CD4-positive, alpha-beta memory T cell (primary cell): Measurements from ENCODE around the gene GLMP. TPM values are rescaled to one million over a fixed set of nuclear protein-coding genes. Genes with fewer than 3 reads are reported as not detected.
A peak's percentile ranks its signal among the peaks of the same experiment; 100 is the strongest.

Experiments
- CTCF ChIA-PET: fragments of 350-600 bp; sonication (Branson Sonifier 250); formaldehyde crosslinking; loops from one replicate; lab custom pipeline; 2021; ENCODE audit warnings: inconsistent platforms; ENCODE audit not compliant: partially characterized antibody; lab: Charles Lee
- POLR2A ChIA-PET: fragments of 350-600 bp; sonication (Branson Sonifier 250); formaldehyde crosslinking; loops from one replicate; lab custom pipeline; 2021; ENCODE audit not compliant: partially characterized antibody; lab: Charles Lee
- DNase-seq, 5 donors: peaks; one replicate each; pipeline versions ENCODE4 v3.0.0 to v3.0.0-alpha.2; 2020 to 2022; ENCODE audit warnings: mixed read lengths in 1 of 5
- H3K27ac ChIP-seq: one replicate; pipeline ENCODE4 v1.7.0; 2013; ENCODE audit warnings: low read depth, low read length
- H3K27me3 ChIP-seq: 2 replicates; pipeline ENCODE4 v1.7.0; 2013; ENCODE audit warnings: mild to moderate bottlenecking, low read length, moderate library complexity; ENCODE audit not compliant: insufficient read depth
- H3K36me3 ChIP-seq: 2 replicates; pipeline ENCODE4 v1.7.0; 2013; ENCODE audit warnings: mild to moderate bottlenecking, low read length, moderate library complexity; ENCODE audit not compliant: insufficient read depth
- H3K4me1 ChIP-seq: 2 replicates; pipeline ENCODE4 v1.7.0; 2013; ENCODE audit warnings: mild to moderate bottlenecking, low read length, moderate library complexity; ENCODE audit not compliant: insufficient read depth
- H3K4me3 ChIP-seq, 2 donors: one replicate each; pipeline ENCODE4 v1.7.0; 2013; ENCODE audit warnings: low read length in 2 of 2, mild to moderate bottlenecking in 1 of 2
- H3K9me3 ChIP-seq, 2 donors: one replicate each; pipeline ENCODE4 v1.7.0; 2013; ENCODE audit warnings: low read length in 2 of 2, control low read depth in 1 of 2; ENCODE audit not compliant: control insufficient read depth in 1 of 2
- H3K27ac Mint-ChIP-seq, 7 donors: one replicate each; pipeline ENCODE4 v1.8.0; 2020 to 2021; ENCODE audit warnings: mixed read lengths in 7 of 7, mild to moderate bottlenecking in 6 of 7, inconsistent platforms in 3 of 7, moderate library complexity in 3 of 7
- H3K27me3 Mint-ChIP-seq, 2 donors: one replicate each; pipeline ENCODE4 v1.8.0; 2020 to 2021; ENCODE audit warnings: mixed read lengths in 2 of 2
- H3K36me3 Mint-ChIP-seq, 2 donors: one replicate each; pipeline ENCODE4 v1.8.0; 2020 to 2021; ENCODE audit warnings: mixed read lengths in 2 of 2, inconsistent platforms in 1 of 2, mild to moderate bottlenecking in 1 of 2
- H3K4me1 Mint-ChIP-seq, 4 donors: one replicate each; pipeline ENCODE4 v1.8.0; 2020 to 2021; ENCODE audit warnings: mixed read lengths in 4 of 4, mild to moderate bottlenecking in 1 of 4
- H3K4me3 Mint-ChIP-seq, 8 donors: one replicate each; pipeline ENCODE4 v1.8.0; 2020 to 2021; ENCODE audit warnings: mixed read lengths in 8 of 8, mild to moderate bottlenecking in 7 of 8, moderate library complexity in 6 of 8, inconsistent platforms in 3 of 8
- H3K9me3 Mint-ChIP-seq, 8 donors: one replicate each; pipeline ENCODE4 v1.8.0; 2020 to 2021; ENCODE audit warnings: mixed read lengths in 8 of 8, mild to moderate bottlenecking in 5 of 8, inconsistent platforms in 3 of 8, moderate library complexity in 1 of 8
- intact Hi-C: fragments of 100-400 bp; cut with micrococcal nuclease; formaldehyde crosslinking; loops from one replicate; pipeline ENCODE4 v1.15.1; 2023
- polyA plus RNA-seq, 2 donors: library from polyadenylated mRNA; unstranded; fragments of 300-500 nt; fragmentation: Illumina TruSeq; gene quantifications; one replicate each; pipeline ENCODE4 v1.2.3, GENCODE V29; 2021
- total RNA-seq, 2 experiments: library from RNA; stranded (reverse); gene quantifications; one replicate each; pipeline ENCODE4 v1.2.3, GENCODE V29; 2021

GLMP gene
- total and polyA plus RNA-seq, 4 experiments from 2014 or later = 21.3 to 28.4 (median 22.8) TPM

DNA sequence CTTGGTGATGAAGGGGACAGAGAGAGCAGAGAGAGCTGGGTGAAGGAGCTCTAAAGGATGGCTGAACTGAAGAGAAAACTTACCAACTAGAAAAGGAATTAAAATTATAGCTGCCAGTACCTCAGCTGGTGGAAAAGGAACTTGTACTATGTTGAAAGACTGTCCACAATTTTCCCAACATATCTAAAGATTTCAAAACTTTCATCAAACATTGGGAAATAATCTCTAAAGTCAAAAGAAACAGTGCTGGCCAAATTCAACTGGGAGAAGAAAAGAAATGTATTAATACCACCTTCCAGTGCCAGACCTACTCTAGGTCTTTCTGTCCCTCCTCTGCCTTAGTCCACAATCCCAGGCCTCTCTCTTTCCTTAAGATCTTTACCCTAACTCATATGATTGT is 18.9 kb downstream of the GLMP start:
- intact Hi-C loops = no loop called here
- Mint-ChIP-seq H3K9me3 (no peaks in the 10 kb centered on the region), H3K36me3 (peaks cover 48 to 75% of the 10 kb centered on the region in 2 donors), H3K4me3 (no peak overlapping the region), H3K4me1 (peaks cover 11 to 19% (median 14%) of the 10 kb centered on the region in 4 donors), H3K27ac (no peak overlapping the region), H3K27me3 (no peaks in the 10 kb centered on the region)
- ChIA-PET CTCF (no interaction called here), POLR2A (no interaction called here)
- Histone ChIP-seq H3K27me3 (no peaks in the 10 kb centered on the region), H3K36me3 (peaks cover 65% of the 10 kb centered on the region), H3K27ac (no peak overlapping the region), H3K4me1 (peaks cover 20% of the 10 kb centered on the region), H3K9me3 (no peaks in the 10 kb centered on the region), H3K4me3 (no peak overlapping the region)
- no peak for DNase-seq

DNA sequence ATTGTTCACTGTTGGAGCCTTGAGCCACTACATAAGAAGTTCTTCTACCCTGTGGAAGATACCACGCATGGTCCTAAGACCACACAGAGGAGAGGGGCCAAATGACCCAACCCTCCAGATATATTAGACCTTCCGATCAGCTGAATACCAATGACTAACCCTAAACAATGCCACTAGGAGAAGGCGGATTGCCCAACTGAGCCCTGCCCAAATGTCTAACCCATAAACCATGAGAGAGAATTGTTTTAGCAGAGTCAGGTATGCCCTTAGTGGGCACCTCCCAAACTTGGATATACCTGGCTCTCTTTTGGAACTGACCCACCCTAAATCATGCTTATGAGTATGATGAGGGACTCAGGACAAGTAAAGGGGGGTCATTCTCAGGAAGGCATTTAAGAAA is 25.2 kb downstream of the GLMP start:
- H3K4me3 ChIP-seq = no peak overlapping the region
- no peaks in the 10 kb centered on the region for H3K27me3 ChIP-seq
- H3K36me3 ChIP-seq = peaks cover 76% of the 10 kb centered on the region
- no peaks in the 10 kb centered on the region for H3K9me3 ChIP-seq
- peaks cover 0 to 2% (median 0%) of the 10 kb centered on the region in 4 donors for H3K4me1 Mint-ChIP-seq
- ChIA-PET CTCF (no interaction called here), POLR2A (interaction anchor here (4.5 kb wide), 1 partner anchor 12 kb away, joined by 25 read pairs; the partner anchor contains the start of gene SMG5)
- H3K27ac ChIP-seq = no peak overlapping the region
- intact Hi-C loops = no loop called here
- H3K27ac Mint-ChIP-seq = peak overlapping the region in 1 of 7 donors; percentile 78
- no peaks in the 10 kb centered on the region for H3K4me1 ChIP-seq
- H3K36me3 Mint-ChIP-seq = peaks cover 62 to 84% of the 10 kb centered on the region in 2 donors
- H3K4me3 Mint-ChIP-seq = no peak overlapping the region
- no peak for DNase-seq
- H3K27me3 Mint-ChIP-seq = no peaks in the 10 kb centered on the region
- peaks cover 0 to 1% (median 0%) of the 10 kb centered on the region in 8 donors for H3K9me3 Mint-ChIP-seq

DNA sequence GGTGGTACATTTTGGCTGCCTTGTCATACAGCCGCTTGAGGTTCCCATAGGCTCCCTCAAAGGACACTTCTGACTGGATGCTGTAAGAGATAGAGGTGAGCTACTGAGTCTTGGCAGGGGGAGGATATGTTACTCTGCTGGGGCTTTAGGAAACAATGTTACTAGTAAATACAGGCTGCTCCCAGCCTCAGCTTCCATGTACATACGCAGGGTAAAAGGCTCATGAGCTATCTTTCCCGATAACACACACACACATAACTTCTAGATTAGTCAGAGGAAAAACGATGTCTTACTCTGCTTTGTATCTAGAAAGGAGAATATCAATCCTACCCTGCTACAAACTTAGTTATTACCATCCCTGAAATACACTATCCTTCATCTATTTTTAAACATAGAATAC is 27.1 kb downstream of the GLMP start:
- POLR2A ChIA-PET = no interaction called here
- Mint-ChIP-seq H3K9me3 (peaks cover 0 to 1% (median 0%) of the 10 kb centered on the region in 8 donors), H3K36me3 (peaks cover 62 to 79% of the 10 kb centered on the region in 2 donors), H3K27me3 (no peaks in the 10 kb centered on the region), H3K27ac (peak overlapping the region in 2 of 7 donors; percentile 27 to 30), H3K4me3 (no peak overlapping the region), H3K4me1 (peaks cover 0 to 4% (median 2%) of the 10 kb centered on the region in 4 donors)
- Histone ChIP-seq H3K27ac (no peak overlapping the region), H3K27me3 (no peaks in the 10 kb centered on the region), H3K36me3 (peaks cover 66% of the 10 kb centered on the region), H3K4me3 (no peak overlapping the region), H3K4me1 (no peaks in the 10 kb centered on the region), H3K9me3 (no peaks in the 10 kb centered on the region)
- CTCF ChIA-PET = no interaction called here
- no peak for DNase-seq
- intact Hi-C loops = no loop called here

DNA sequence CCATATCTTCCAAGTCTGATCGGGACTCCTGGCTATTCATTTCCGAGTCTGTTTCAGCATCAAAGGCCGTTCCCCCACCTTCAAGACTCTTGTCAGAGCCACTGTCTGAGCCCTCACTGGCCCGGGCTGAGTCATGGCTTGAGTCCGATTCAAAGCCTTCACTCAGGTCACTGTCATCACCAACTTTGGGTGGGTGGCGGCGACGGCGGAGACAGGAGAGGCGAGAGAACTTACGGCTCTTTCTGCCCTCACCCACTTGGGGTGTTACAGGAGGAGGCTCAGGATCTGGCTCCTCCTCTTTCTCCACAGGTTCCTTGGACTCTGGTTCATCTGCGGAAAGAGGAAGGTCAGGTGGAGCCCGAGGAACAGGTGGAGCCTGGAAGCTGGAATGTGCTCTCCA is 29.4 kb downstream of the GLMP start:
- DNase-seq = no peak
- Mint-ChIP-seq H3K36me3 (peaks cover 61 to 71% of the 10 kb centered on the region in 2 donors), H3K27me3 (no peaks in the 10 kb centered on the region), H3K9me3 (peaks cover 0 to 1% (median 0%) of the 10 kb centered on the region in 8 donors), H3K4me1 (peaks cover 0 to 4% (median 2%) of the 10 kb centered on the region in 4 donors), H3K27ac (no peak overlapping the region), H3K4me3 (no peak overlapping the region)
- CTCF ChIA-PET = no interaction called here
- no peaks in the 10 kb centered on the region for H3K9me3 ChIP-seq
- H3K4me1 ChIP-seq = no peaks in the 10 kb centered on the region
- H3K27me3 ChIP-seq = no peaks in the 10 kb centered on the region
- POLR2A ChIA-PET = no interaction called here
- intact Hi-C loops = no loop called here
- H3K4me3 ChIP-seq = no peak overlapping the region
- H3K36me3 ChIP-seq = peaks cover 66% of the 10 kb centered on the region
- no peak overlapping the region for H3K27ac ChIP-seq

DNA sequence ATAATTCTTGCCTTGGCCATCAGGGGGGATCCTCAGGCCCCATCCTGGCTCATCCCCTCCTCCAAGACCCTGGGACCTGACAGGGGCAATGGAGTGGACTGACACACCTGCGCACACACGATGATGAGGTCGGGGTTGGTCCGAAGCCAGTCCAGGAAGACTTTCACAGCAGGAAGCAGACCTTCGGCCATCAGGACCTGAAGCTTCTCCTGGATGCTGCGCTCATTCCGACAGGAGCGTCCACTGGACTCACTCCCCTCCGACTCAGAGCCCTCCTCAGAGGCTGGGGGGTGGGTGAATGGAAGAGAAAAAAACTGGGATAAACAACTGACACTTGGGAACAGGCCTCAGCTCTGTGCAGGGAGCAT is 32.2 kb downstream of the GLMP start:
- intact Hi-C loops = no loop called here
- ChIA-PET POLR2A (interaction anchor here (1.2 kb wide), 1 partner anchor 19 kb away, joined by 3 read pairs; the partner anchor contains the start of gene SMG5), CTCF (interaction anchor here (0.7 to 0.8 kb wide), 2 partner anchors 9 to 128 kb away, joined by 3 to 5 read pairs; no protein-coding TSS in a partner anchor)
- Histone ChIP-seq H3K9me3 (no peaks in the 10 kb centered on the region), H3K27me3 (no peaks in the 10 kb centered on the region), H3K36me3 (peaks cover 80% of the 10 kb centered on the region), H3K4me1 (no peaks in the 10 kb centered on the region), H3K4me3 (no peak overlapping the region), H3K27ac (no peak overlapping the region)
- DNase-seq = no peak
- no peak overlapping the region for H3K4me3 Mint-ChIP-seq
- no peaks in the 10 kb centered on the region for H3K27me3 Mint-ChIP-seq
- H3K27ac Mint-ChIP-seq = no peak overlapping the region
- H3K9me3 Mint-ChIP-seq = peaks cover 0 to 1% (median 0%) of the 10 kb centered on the region in 8 donors
- H3K4me1 Mint-ChIP-seq = peaks cover 0 to 4% (median 2%) of the 10 kb centered on the region in 4 donors
- H3K36me3 Mint-ChIP-seq = peaks cover 66 to 80% of the 10 kb centered on the region in 2 donors

DNA sequence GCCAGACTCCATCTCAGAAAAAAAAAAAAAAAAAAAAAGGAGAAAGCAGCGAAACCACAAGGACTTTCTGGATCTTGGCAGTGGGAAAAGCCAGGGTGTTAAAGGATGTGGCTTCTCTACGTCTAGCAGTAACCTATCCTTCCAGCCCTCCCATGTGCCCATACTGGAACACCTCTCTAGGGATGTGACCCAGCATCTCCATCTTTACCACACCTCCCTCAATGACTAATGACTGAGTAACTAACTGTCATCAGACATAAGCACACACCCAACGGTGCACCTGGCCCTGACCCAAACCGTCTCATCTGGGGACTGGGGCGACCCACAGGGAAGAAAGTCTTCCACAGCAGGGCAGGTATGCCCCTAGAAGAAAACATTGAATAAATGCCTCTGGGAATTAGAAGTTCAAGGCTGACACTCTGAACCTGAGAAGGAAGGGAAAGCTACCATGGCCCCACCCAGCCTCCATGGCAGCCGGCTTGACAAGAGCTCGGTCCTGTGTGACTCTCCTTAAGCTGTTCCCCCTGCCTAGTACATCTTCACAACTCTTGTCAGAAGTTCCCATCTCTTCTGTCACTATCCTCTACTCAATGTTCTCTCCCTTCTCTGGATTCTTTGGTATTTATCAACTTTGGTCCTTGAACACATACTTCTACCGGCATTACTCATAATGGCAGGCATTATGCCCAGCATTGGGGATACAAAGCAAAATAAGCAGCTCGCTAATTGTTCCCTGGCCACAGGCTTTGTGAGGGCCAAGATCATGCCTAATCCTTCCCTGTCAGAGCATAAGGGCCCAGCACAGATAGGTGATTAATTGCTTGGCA is 32.8 kb downstream of the GLMP start:
- Mint-ChIP-seq H3K27ac (peak overlapping the region in 2 of 7 donors; percentile 31 to 36), H3K27me3 (no peaks in the 10 kb centered on the region), H3K4me3 (no peak overlapping the region), H3K36me3 (peaks cover 60 to 80% of the 10 kb centered on the region in 2 donors), H3K9me3 (peaks cover 0 to 1% (median 0%) of the 10 kb centered on the region in 8 donors), H3K4me1 (peaks cover 0 to 4% (median 2%) of the 10 kb centered on the region in 4 donors)
- no peak for DNase-seq
- H3K4me3 ChIP-seq = no peak overlapping the region
- H3K27ac ChIP-seq = no peak overlapping the region
- ChIA-PET POLR2A (interaction anchor here (1.2 kb wide), 1 partner anchor 20 kb away, joined by 3 read pairs; the partner anchor contains the start of gene SMG5), CTCF (interaction anchor here (0.8 kb wide), 1 partner anchor 9 kb away, joined by 3 read pairs; no protein-coding TSS in a partner anchor)
- intact Hi-C loops = no loop called here
- no peaks in the 10 kb centered on the region for H3K9me3 ChIP-seq
- H3K4me1 ChIP-seq = no peaks in the 10 kb centered on the region
- H3K27me3 ChIP-seq = no peaks in the 10 kb centered on the region
- peaks cover 80% of the 10 kb centered on the region for H3K36me3 ChIP-seq

DNA sequence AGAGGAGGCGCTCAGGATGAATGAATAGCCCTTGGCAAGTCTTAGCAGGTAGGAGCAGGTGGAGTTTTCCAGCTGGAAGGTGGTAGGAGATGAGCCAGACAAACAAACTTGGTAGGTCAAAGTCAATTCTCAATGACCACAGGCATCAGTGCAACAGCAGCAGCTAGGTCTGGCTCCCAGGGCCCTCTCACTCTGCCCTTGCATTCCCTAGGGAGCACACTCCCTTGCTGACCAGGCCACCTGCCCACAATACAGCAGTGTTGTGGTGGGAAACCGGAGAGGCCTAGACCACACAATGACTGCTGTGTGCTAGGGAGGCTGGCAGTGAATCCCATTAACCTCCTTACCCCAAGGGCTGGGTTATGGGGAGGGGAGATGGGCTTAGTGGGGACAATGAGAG is 34.6 kb downstream of the GLMP start:
- Histone ChIP-seq H3K4me3 (no peak overlapping the region), H3K27ac (no peak overlapping the region), H3K9me3 (no peaks in the 10 kb centered on the region), H3K27me3 (no peaks in the 10 kb centered on the region), H3K36me3 (peaks cover 76% of the 10 kb centered on the region), H3K4me1 (no peaks in the 10 kb centered on the region)
- no peak for DNase-seq
- Mint-ChIP-seq H3K36me3 (peaks cover 50 to 77% of the 10 kb centered on the region in 2 donors), H3K4me3 (no peak overlapping the region), H3K27me3 (no peaks in the 10 kb centered on the region), H3K9me3 (peaks cover 0 to 1% (median 0%) of the 10 kb centered on the region in 8 donors), H3K4me1 (peaks cover 0 to 4% (median 2%) of the 10 kb centered on the region in 4 donors), H3K27ac (peak overlapping the region in 4 of 7 donors; percentile 35 to 78 (median 68))
- POLR2A ChIA-PET = interaction anchor here (1.3 kb wide), 1 partner anchor 17 kb away, joined by 3 read pairs; no protein-coding TSS in a partner anchor
- intact Hi-C loops = no loop called here
- CTCF ChIA-PET = interaction anchor here (0.7 to 0.9 kb wide), 2 partner anchors 21 to 166 kb away, joined by 4 read pairs; partner anchors contain the start of gene SMG5
